Bronchial smooth muscle cell (primary cell): ENCODE data around the gene NTNG2. TPM values are rescaled to one million over a fixed set of nuclear protein-coding genes. Genes with fewer than 3 reads are reported as not detected.

Source experiments
- total RNA-seq: library from RNA; depleted of rRNA; stranded (reverse); fragments of >200 nt; gene quantifications from 2 replicates; pipeline ENCODE4 v1.2.1, GENCODE V29; 2014

The NTNG2 gene
- total RNA-seq, result 3.5 and 4.0 TPM in 2 replicates

GRCh38 chr9:132161743-132162184, at the start of gene NTNG2:
Gene NTNG2 (plus strand): TSS chr9:132162058. CDS start chr9:132166832, 4,774 bp downstream.

Other genes starting within 250 kb of the NTNG2 start
- gene MED27, start 82.2 kb upstream of the NTNG2 start, total RNA-seq, result 9.9 and 11.6 TPM in 2 replicates
- 55.6 and 57.1 TPM in 2 replicates for gene SETX, start 192.9 kb downstream of the NTNG2 start, total RNA-seq
- gene TTF1, start 244.8 kb downstream of the NTNG2 start, total RNA-seq, result 8.2 and 8.6 TPM in 2 replicates
- gene CFAP77, start 248.2 kb downstream of the NTNG2 start, total RNA-seq, result 0.09 TPM in 1 of 2 replicates, not detected in the other